Body of pancreas (tissue), 4 donors: ENCODE data around the gene CD1D. TPM values are rescaled to one million over a fixed set of nuclear protein-coding genes. Genes with fewer than 3 reads are reported as not detected.

Source experiments
- ATAC-seq: fragments of 150-250 bp; one replicate; pipeline ENCODE4 v1.9.1; 2016
- DNase-seq, 4 donors: peaks; one replicate each; pipeline ENCODE4 v3.0.0-alpha.2; 2019
- H3K27ac ChIP-seq, 4 donors: fragments of 200-600 bp; sonication (generic); 1 replicate in 3 of 4; 2 replicates in 1 of 4; pipeline versions ENCODE4 v1.5.1 to v1.6.1; 2016 to 2019; ENCODE audit warnings: mild to moderate bottlenecking in 1 of 4, mixed read lengths in 1 of 4, moderate library complexity in 1 of 4
- H3K27me3 ChIP-seq, 2 donors: fragments of 200-600 bp; sonication (generic); one replicate each; pipeline ENCODE4 v1.6.0; 2016; ENCODE audit warnings: mild to moderate bottlenecking in 1 of 2
- H3K36me3 ChIP-seq, 2 donors: fragments of 200-600 bp; sonication (generic); replicated peaks in 1 of 2; 2 replicates each; pipeline ENCODE4 v1.5.1; 2016; ENCODE audit warnings: low read depth in 2 of 2; ENCODE audit not compliant: insufficient read depth in 1 of 2
- H3K4me1 ChIP-seq: fragments of 200-600 bp; sonication (generic); one replicate; pipeline ENCODE4 v1.6.0; 2016
- H3K4me3 ChIP-seq, 2 donors: fragments of 200-600 bp; sonication (generic); 1 replicate in 1 of 2; 2 replicates in 1 of 2; pipeline ENCODE4 v1.5.1; 2016 to 2019
- H3K9me3 ChIP-seq, 3 donors: fragments of 200-600 bp; sonication (generic); 1 replicate in 2 of 3; 2 replicates in 1 of 3; pipeline ENCODE4 v1.5.1; 2016
- CTCF ChIP-seq, 7 experiments: fragments of 450-650 bp in 4 of 7; fragments of 200-600 bp in 3 of 7; sonication (generic) in 3 of 7; IDR thresholded peaks; one replicate each; pipeline ENCODE4 v1.5.1; 2016 to 2019; ENCODE audit warnings: antibody characterized with exemption in 7 of 7
- POLR2A ChIP-seq, 3 donors: fragments of 450-650 bp; IDR thresholded peaks; one replicate each; pipeline ENCODE4 v1.6.1; 2016; ENCODE audit warnings: antibody characterized with exemption in 3 of 3, mild to moderate bottlenecking in 2 of 3
- WGBS, 2 donors: methylation state at CpG; one replicate each; pipeline ENCODE4 v1.1.5; 2017; 5-methylcytosine and 5-hydroxymethylcytosine counted together
- intact Hi-C: fragments of 100-400 bp; cut with DNase I; formaldehyde crosslinking; loops from one replicate; pipeline ENCODE4 v1.15.1; 2023
- total RNA-seq, 2 donors: library from RNA; depleted of rRNA; stranded (reverse); fragments of >200 nt; gene quantifications; one replicate each; pipeline ENCODE4 v1.1.0, GENCODE V29; 2016

Gene CD1D
- total RNA-seq, 2 donors from 2014 or later = 0.33 to 1.8 TPM

- Histone ChIP-seq H3K4me1 (peaks cover 22% of the 10 kb centered on the region), H3K27ac (no peak overlapping the region), H3K9me3 (no peaks in the 10 kb centered on the region), H3K27me3 (no peaks in the 10 kb centered on the region), H3K36me3 (no peaks in the 10 kb centered on the region), H3K4me3 (peak overlapping the region in 1 of 2 donors; percentile 18)
- WGBS, 2 donors = 5 to 12% methylated on average over 10 to 34 of the region's 34 CpGs
- DNase-seq (peak; percentile 83 to 93 (median 88)), ATAC-seq (peak; percentile 92)
- TF ChIP-seq CTCF (IDR thresholded peaks at IDR 0.05) (no peak), POLR2A (IDR thresholded peaks at IDR 0.05) (no peak)
- intact Hi-C loops = no loop called here
These were observed 2.8 kb upstream of the CD1D start for GRCh38 chr1:158177700-158178450.

- Histone ChIP-seq H3K27ac (no peak overlapping the region), H3K27me3 (no peaks in the 10 kb centered on the region), H3K4me1 (peaks cover 22% of the 10 kb centered on the region), H3K9me3 (no peaks in the 10 kb centered on the region), H3K36me3 (no peaks in the 10 kb centered on the region), H3K4me3 (no peak overlapping the region)
- WGBS, 2 donors = 64 to 68% methylated on average over 4 of the region's 4 CpGs
- DNase-seq = no peak
- ATAC-seq = no peak
- intact Hi-C loops = no loop called here
- TF ChIP-seq CTCF (IDR thresholded peaks at IDR 0.05) = no peak
- no peak for TF ChIP-seq POLR2A (IDR thresholded peaks at IDR 0.05)
These were observed 1.2 kb upstream of the CD1D start for GRCh38 chr1:158179301-158180041.

GRCh38 chr1:158181577-158181922 is 855 bp downstream of the CD1D start:
- no peak for ATAC-seq
- no peaks in the 10 kb centered on the region for H3K9me3 ChIP-seq
- WGBS, 2 donors = 10 to 12% methylated on average over 11 to 13 of the region's 13 CpGs
- no peaks in the 10 kb centered on the region for H3K36me3 ChIP-seq
- intact Hi-C loops = no loop called here
- H3K4me1 ChIP-seq = peaks cover 24% of the 10 kb centered on the region
- no peaks in the 10 kb centered on the region for H3K27me3 ChIP-seq
- no peak overlapping the region for H3K27ac ChIP-seq
- TF ChIP-seq POLR2A (IDR thresholded peaks at IDR 0.05) (no peak), CTCF (IDR thresholded peaks at IDR 0.05) (no peak)
- DNase-seq = no peak
- peak overlapping the region in 1 of 2 donors; percentile 30 for H3K4me3 ChIP-seq

GRCh38 chr1:158185770-158186169 is 5.1 kb downstream of the CD1D start:
- Histone ChIP-seq H3K9me3 (no peaks in the 10 kb centered on the region), H3K27ac (peak overlapping the region in 2 of 4 donors; percentile 37 to 58), H3K4me1 (peaks cover 12% of the 10 kb centered on the region), H3K4me3 (no peak overlapping the region), H3K36me3 (no peaks in the 10 kb centered on the region), H3K27me3 (no peaks in the 10 kb centered on the region)
- WGBS, 2 donors = 27% methylated on average over 3 of the region's 3 CpGs
- intact Hi-C loops = no loop called here
- ATAC-seq (peak; percentile 60), DNase-seq (peak in 1 of 4 donors; percentile 36)
- TF ChIP-seq POLR2A (IDR thresholded peaks at IDR 0.05) = no peak
- TF ChIP-seq CTCF (IDR thresholded peaks at IDR 0.05) = no peak
